GM12801 (cell line): ENCODE data around the gene GALR3.

Experiments used
- TF ChIP-seq, protein P1 (sequence below): IDR thresholded peaks from one replicate; pipeline ENCODE4 v1.5.1; 2011; ENCODE audit warnings: control low read depth; ENCODE audit not compliant: insufficient read length; ENCODE audit errors: extremely low read depth

The GALR3 gene

DNA sequence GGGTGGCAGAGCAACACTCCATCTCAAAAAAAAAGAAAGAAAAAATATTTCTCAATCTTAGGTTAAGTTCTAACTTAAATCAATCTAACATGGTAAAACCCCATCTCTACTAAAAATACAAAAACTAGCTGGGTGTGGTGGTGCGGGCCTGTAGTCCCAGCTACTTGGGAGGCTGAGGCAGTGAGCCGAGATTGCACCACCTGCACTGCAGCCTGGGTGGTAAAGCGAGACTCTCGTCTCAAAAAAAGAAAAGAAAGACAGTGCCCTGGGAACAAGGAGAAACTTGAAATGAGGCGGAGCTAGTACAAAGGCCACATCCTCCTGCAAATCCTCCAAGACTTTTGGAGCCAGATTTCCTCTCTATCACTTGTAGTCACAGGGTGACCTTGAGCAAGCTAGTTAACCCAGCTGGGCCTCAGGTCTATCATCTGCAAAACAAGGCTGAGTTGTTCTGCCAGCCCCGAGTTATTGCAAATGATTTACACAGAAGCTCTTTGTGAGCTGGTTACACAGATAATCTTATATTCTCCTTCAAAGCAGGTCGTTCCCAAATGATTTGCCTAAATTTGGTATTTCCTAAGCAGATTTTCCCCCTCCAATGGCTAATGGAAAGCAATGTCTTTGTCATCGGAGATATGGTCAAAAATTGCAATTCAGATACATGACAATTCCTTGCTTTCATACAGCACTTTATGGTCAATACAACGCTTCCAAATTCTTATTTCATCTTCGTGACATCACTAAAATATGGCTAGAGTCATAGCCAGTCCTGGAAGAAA, 19.0 kb downstream of the GALR3 start:
- TF ChIP-seq, protein P1, sequence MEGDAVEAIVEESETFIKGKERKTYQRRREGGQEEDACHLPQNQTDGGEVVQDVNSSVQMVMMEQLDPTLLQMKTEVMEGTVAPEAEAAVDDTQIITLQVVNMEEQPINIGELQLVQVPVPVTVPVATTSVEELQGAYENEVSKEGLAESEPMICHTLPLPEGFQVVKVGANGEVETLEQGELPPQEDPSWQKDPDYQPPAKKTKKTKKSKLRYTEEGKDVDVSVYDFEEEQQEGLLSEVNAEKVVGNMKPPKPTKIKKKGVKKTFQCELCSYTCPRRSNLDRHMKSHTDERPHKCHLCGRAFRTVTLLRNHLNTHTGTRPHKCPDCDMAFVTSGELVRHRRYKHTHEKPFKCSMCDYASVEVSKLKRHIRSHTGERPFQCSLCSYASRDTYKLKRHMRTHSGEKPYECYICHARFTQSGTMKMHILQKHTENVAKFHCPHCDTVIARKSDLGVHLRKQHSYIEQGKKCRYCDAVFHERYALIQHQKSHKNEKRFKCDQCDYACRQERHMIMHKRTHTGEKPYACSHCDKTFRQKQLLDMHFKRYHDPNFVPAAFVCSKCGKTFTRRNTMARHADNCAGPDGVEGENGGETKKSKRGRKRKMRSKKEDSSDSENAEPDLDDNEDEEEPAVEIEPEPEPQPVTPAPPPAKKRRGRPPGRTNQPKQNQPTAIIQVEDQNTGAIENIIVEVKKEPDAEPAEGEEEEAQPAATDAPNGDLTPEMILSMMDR: no peak

DNA sequence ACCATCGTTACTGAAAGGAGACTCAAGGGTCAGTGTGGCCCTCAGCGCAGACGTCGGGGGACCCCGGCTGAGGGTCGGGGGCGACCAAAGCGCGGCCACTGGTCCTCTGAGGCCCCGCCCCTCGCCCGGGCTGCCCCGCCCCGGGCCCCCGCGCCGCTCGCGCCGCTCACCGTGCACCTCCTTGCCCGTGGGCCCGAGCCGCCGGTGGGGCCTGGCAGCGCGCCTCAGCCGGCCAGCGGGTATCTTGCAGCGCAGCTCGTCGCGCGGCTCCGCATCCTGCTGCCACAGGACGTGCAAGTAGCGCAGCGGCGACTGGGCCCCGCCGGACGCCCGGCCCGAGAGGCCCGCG, 20.5 kb downstream of the GALR3 start:
- TF ChIP-seq, protein P1: no peak

DNA sequence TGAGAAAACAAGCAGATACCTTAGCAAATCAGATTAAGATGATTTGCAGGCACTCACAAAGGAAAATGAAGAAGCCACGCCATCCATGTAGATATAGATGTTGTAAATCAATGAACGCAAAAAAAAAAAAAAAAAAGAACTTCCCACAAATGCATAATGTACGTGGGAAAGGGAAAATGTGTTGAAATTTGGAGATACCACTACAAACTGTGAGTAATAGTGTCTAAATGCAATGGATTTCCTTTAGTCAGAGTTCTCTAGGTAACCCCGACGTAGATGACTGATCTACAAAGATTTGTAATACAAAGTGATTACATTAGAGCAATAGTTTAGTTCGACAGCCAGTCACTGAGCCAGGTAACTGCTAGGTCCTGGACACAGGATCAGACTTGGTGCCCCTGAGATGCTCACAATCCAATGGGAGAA, 21.7 kb downstream of the GALR3 start:
- TF ChIP-seq, protein P1: no peak

DNA sequence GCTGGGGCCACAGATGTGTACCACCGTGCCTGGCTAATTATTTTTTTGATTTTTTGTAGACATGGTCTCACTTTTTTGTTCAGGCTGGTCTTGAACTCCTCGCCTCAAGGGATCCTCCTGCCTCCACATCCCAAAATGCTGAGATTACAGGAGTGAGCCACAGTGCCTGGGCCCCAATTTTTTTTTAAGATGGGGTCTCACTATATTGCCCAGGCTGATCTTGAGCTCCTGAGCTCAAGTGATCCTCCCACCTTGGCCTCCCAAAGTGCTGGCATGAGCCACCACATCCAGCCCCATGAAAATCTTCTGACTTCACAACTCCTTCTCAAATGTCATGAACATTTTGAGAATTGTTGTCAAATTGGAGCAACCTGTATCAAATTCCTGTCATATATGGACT, 23.3 kb downstream of the GALR3 start:
- TF ChIP-seq, protein P1: no peak

DNA sequence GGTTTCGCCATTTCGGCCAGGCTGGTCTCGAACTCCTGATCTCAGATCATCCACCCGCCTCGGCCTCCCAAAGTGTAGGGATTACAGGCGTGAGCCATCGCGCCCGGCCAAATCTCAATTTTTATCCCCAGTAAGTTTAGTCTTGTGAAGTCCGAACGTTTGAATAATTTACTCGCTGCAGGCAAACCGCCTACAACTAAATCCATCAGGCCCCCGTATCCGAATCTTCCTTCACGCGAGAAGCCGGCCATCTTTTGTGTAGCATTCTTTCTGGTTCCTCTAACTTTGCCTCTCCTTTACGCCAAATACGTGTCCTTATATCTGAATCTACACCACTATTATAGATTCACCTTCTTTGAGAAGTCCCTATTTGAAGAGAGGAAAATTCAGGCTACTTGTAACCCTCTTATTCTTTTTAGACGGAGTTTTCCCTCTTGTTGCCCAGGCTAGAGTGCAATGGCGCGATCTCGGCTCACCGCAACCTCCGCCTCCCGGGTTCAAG, 25.5 kb downstream of the GALR3 start:
- TF ChIP-seq, protein P1: no peak

DNA sequence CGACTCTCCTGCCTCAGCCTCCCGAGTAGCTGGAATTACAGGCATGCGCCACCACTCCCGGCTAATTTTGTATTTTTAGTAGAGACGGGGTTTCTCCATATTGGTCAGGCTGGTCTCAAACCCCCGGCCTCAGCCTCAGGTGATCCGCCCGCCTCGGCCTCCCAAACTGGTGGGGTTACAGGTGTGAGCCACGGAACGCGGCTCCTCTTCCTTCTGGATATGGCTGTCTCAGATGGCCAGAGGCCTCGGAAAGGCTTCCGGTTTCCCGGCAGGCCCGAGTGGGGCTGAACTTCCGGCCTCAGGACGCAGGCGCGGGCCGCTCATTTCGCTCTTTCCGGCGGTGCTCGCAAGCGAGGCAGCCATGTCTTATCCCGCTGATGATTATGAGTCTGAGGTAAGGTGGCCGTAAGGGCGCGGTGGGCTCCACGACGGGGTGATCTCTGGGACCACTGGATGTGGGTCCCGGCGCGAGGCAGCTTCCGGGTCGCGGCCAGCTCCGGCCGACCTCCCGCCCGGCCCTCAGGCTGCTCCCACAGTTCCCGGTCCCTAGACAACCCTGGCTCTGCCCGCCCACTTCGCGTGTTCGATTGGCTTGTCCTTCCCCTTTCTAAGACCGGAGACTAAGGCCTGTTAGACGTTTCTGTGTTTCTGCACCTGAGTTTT, 26.0 kb downstream of the GALR3 start, which contains the start of gene EIF3L:
Gene EIF3L (plus strand): TSS at position 331 of the 663 bp plus-strand sequence. CDS start 31 bp downstream, at position 362.
- TF ChIP-seq, protein P1: no peak

DNA sequence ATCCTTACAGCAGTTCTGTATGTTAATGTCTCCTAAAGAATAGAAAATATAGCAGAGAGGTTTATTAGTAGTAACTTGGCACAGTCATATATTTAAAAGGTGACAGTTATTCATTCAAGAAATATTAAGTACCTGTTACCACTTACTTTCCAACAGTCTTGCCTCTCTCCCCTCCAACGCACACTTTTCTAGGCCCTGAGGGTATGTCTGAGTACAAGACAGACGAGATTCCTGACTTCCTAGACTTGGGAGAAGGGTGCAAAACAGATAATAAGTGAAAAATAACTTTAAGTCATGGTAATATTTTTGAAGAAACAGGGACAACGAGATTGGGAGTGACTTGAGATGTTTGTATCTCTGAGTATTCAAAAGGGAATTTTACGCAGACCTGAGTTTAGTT, 27.6 kb downstream of the GALR3 start:
- TF ChIP-seq, protein P1: no peak
